ENCODE measurements around the gene ZNF683.
"Not testable (repeated sequence)": the region's sequence is repeated elsewhere in the genome, so short reads cannot be mapped to it uniquely, and the experiment has no call there.

Gene ZNF683

GRCh38 chr1:26384076-26384475 is 11.5 kb upstream of the ZNF683 start:
- no peak for DNase-seq

GRCh38 chr1:26378879-26379251 is 6.3 kb upstream of the ZNF683 start:
- DNase-seq = no peak

GRCh38 chr1:26378088-26378878 is 5.7 kb upstream of the ZNF683 start:
- peak; percentile 78 for DNase-seq

GRCh38 chr1:26376050-26376449 is 3.5 kb upstream of the ZNF683 start:
- no peak for DNase-seq

GRCh38 chr1:26375081-26375480 is 2.5 kb upstream of the ZNF683 start:
- no peak for DNase-seq

GRCh38 chr1:26374361-26374760 is 1.8 kb upstream of the ZNF683 start:
- DNase-seq = not testable (repeated sequence)

- DNase-seq = no peak
Observed at GRCh38 chr1:26373789-26374188, 1.2 kb upstream of the ZNF683 start.

GRCh38 chr1:26373281-26373680 is 731 bp upstream of the ZNF683 start:
- no peak for DNase-seq

- DNase-seq = no peak
Observed at GRCh38 chr1:26372039-26372438, 511 bp downstream of the ZNF683 start.

- DNase-seq = no peak
Observed at GRCh38 chr1:26370591-26371382, 1.8 kb downstream of the ZNF683 start.

GRCh38 chr1:26368486-26368885 is 4.1 kb downstream of the ZNF683 start:
- no peak for DNase-seq

GRCh38 chr1:26368006-26368405 is 4.5 kb downstream of the ZNF683 start:
- DNase-seq = no peak

GRCh38 chr1:26367441-26367840 is 5.1 kb downstream of the ZNF683 start:
- DNase-seq = no peak

GRCh38 chr1:26364956-26365355 is 7.6 kb downstream of the ZNF683 start:
- no peak for DNase-seq

GRCh38 chr1:26363549-26364448 is 8.8 kb downstream of the ZNF683 start:
- DNase-seq = no peak

GRCh38 chr1:26362331-26362730 is 10.2 kb downstream of the ZNF683 start:
- no peak for DNase-seq

- no peak for DNase-seq
Observed at GRCh38 chr1:26361605-26362122, 10.9 kb downstream of the ZNF683 start.

- DNase-seq = no peak
Observed at GRCh38 chr1:26360807-26361604, 11.5 kb downstream of the ZNF683 start.

GRCh38 chr1:26359981-26360806 is 12.4 kb downstream of the ZNF683 start:
- no peak for DNase-seq

GRCh38 chr1:26358411-26359384 is 13.9 kb downstream of the ZNF683 start:
- no peak for DNase-seq

All from amniotic stem cell (primary cell).